Measurements from ENCODE around the gene SMCP. TPM values are rescaled to one million over a fixed set of nuclear protein-coding genes. Genes with fewer than 3 reads are reported as not detected.

Gene SMCP
- total and polyA plus RNA-seq, 4 donors: not detected

DNA sequence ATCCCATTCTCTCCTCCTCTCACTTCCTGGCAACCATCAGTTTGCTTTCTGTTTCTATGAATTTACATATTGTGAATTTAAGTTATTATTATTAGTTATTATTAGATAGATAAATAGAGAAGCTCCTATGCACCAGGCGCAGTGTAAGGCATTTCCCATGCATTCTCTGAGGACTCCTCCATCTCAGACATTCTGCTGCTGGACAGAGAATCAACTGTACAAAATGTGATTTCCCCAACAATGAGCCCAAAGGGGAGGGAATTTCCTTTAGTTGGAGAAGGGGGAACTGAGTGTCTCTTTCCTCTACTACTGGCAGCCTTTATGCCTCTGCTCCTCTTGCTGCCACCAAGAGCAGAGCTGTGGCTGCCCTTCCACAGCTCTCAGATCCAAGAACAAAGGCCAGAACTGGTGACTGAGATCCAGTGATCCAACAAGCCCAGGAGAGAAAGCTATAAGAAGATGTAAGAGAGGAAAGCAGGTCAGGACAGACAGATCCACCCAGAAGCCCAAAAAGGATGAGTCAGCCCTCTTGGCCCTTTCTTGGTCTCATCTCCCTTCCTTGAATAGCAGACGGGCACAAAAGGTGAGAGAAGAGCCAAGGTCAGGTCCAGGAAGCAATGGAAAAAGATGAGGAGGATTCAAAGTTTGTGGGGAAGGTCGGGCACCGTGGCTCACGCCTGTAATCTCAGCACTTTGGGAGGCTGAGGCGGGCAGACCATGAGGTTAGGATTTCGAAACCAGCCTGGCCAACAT is 26.7 kb downstream of the SMCP start:
- 83% methylated on average over 7 of the region's 7 CpGs for WGBS
- H3K4me1 ChIP-seq (ENCODE audit: control insufficient read depth in 4 of 4, insufficient read depth in 4 of 4, low read length in 3 of 4): no peaks in the 10 kb centered on the region
- no peak for TF ChIP-seq FOXA1 (IDR thresholded peaks at IDR 0.05)
- no peak for TF ChIP-seq HNF4A (conservative IDR thresholded peaks at IDR 0.05)
- no peak for TF ChIP-seq RXRA (IDR thresholded peaks at IDR 0.05)
- TF ChIP-seq HNF4G (IDR thresholded peaks at IDR 0.05): no peak
- no peak for TF ChIP-seq EGR1 (IDR thresholded peaks at IDR 0.05; ENCODE audit: low read depth in 2 of 2)
- TF ChIP-seq, protein P1, sequence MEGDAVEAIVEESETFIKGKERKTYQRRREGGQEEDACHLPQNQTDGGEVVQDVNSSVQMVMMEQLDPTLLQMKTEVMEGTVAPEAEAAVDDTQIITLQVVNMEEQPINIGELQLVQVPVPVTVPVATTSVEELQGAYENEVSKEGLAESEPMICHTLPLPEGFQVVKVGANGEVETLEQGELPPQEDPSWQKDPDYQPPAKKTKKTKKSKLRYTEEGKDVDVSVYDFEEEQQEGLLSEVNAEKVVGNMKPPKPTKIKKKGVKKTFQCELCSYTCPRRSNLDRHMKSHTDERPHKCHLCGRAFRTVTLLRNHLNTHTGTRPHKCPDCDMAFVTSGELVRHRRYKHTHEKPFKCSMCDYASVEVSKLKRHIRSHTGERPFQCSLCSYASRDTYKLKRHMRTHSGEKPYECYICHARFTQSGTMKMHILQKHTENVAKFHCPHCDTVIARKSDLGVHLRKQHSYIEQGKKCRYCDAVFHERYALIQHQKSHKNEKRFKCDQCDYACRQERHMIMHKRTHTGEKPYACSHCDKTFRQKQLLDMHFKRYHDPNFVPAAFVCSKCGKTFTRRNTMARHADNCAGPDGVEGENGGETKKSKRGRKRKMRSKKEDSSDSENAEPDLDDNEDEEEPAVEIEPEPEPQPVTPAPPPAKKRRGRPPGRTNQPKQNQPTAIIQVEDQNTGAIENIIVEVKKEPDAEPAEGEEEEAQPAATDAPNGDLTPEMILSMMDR (IDR thresholded peaks at IDR 0.05; ENCODE audit: low read depth, low read length, missing input control): no peak
- TF ChIP-seq, protein P2, sequence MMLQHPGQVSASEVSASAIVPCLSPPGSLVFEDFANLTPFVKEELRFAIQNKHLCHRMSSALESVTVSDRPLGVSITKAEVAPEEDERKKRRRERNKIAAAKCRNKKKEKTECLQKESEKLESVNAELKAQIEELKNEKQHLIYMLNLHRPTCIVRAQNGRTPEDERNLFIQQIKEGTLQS (IDR thresholded peaks at IDR 0.05): no peak
- no peak for TF ChIP-seq JUND (IDR thresholded peaks at IDR 0.05)
- TF ChIP-seq, protein P3, sequence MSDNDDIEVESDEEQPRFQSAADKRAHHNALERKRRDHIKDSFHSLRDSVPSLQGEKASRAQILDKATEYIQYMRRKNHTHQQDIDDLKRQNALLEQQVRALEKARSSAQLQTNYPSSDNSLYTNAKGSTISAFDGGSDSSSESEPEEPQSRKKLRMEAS (IDR thresholded peaks at IDR 0.05): no peak
- H3K4me3 ChIP-seq (ENCODE audit: low read depth in 1 of 3, low read length in 3 of 3): no peak overlapping the region
- no peak overlapping the region for H3K27ac ChIP-seq (ENCODE audit: low read depth in 1 of 2, low read length in 2 of 2)
- no peaks in the 10 kb centered on the region for H3K27me3 ChIP-seq (ENCODE audit: control insufficient read depth in 4 of 4, insufficient read depth in 4 of 4, low read length in 3 of 4)
- H3K36me3 ChIP-seq (ENCODE audit: control insufficient read depth in 4 of 4, insufficient read depth in 3 of 4, low read depth in 1 of 4, low read length in 3 of 4): no peaks in the 10 kb centered on the region
- no peak for DNase-seq (ENCODE audit: low spot score)
- no peak overlapping the region for H3K9ac ChIP-seq (ENCODE audit: low read depth in 1 of 2, low read length in 2 of 2)
- no peaks in the 10 kb centered on the region for H3K9me3 ChIP-seq (ENCODE audit: control insufficient read depth in 4 of 4, low read length in 3 of 4)

DNA sequence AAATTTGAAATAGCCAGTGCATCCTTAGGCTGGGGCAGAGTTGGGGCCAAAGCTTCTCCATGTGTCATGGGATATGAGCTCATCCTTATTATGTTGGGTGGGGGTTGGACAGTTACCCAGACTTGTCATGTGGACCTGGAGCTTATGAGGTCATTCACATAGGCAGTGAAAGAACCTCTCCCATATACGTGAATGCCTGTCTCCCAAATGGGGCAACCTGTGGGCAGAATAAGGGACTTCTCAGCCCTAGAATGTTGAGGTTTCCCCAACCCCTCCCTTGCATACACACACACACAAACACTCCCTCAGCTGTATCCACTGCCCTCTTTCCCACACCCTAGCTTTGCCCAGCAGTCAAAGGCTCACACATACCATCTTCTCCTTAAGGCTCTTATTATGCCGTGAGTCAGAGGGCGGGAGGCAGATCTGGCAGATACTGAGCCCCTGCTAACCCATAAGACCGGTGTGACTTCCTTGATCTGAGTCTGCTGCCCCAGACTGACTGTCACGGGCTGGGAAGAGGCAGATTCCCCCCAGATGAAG is 28.0 kb downstream of the SMCP start:
- no peak overlapping the region for H3K27ac ChIP-seq (ENCODE audit: low read depth in 1 of 2, low read length in 2 of 2)
- no peaks in the 10 kb centered on the region for H3K36me3 ChIP-seq (ENCODE audit: control insufficient read depth in 4 of 4, insufficient read depth in 3 of 4, low read depth in 1 of 4, low read length in 3 of 4)
- H3K27me3 ChIP-seq (ENCODE audit: control insufficient read depth in 4 of 4, insufficient read depth in 4 of 4, low read length in 3 of 4): no peaks in the 10 kb centered on the region
- H3K9ac ChIP-seq (ENCODE audit: low read depth in 1 of 2, low read length in 2 of 2): no peak overlapping the region
- DNase-seq (ENCODE audit: low spot score): no peak
- no peaks in the 10 kb centered on the region for H3K4me1 ChIP-seq (ENCODE audit: control insufficient read depth in 4 of 4, insufficient read depth in 4 of 4, low read length in 3 of 4)
- no peak overlapping the region for H3K4me3 ChIP-seq (ENCODE audit: low read depth in 1 of 3, low read length in 3 of 3)
- H3K9me3 ChIP-seq (ENCODE audit: control insufficient read depth in 4 of 4, low read length in 3 of 4): no peaks in the 10 kb centered on the region
- TF ChIP-seq HNF4A (conservative IDR thresholded peaks at IDR 0.05): no peak
- no peak for TF ChIP-seq JUND (IDR thresholded peaks at IDR 0.05)
- no peak for TF ChIP-seq RAD21 (IDR thresholded peaks at IDR 0.05)
- TF ChIP-seq FOXA2 (IDR thresholded peaks at IDR 0.05): no peak
- TF ChIP-seq EGR1 (IDR thresholded peaks at IDR 0.05; ENCODE audit: low read depth in 2 of 2): no peak
- no peak for TF ChIP-seq SP1 (IDR thresholded peaks at IDR 0.05)
- TF ChIP-seq, protein P3 (IDR thresholded peaks at IDR 0.05): no peak
- no peak for TF ChIP-seq NR2F2 (IDR thresholded peaks at IDR 0.05)
- no peak for TF ChIP-seq GABPA (IDR thresholded peaks at IDR 0.05 in 1 of 2, conservative IDR thresholded peaks at IDR 0.05 in 1 of 2)
- TF ChIP-seq, protein P2 (IDR thresholded peaks at IDR 0.05): no peak
- no peak for TF ChIP-seq FOXA1 (IDR thresholded peaks at IDR 0.05)
- TF ChIP-seq TAF1 (conservative IDR thresholded peaks at IDR 0.05): no peak
- TF ChIP-seq HNF4G (IDR thresholded peaks at IDR 0.05): no peak
- no peak for TF ChIP-seq RXRA (IDR thresholded peaks at IDR 0.05)
- TF ChIP-seq, protein P4, sequence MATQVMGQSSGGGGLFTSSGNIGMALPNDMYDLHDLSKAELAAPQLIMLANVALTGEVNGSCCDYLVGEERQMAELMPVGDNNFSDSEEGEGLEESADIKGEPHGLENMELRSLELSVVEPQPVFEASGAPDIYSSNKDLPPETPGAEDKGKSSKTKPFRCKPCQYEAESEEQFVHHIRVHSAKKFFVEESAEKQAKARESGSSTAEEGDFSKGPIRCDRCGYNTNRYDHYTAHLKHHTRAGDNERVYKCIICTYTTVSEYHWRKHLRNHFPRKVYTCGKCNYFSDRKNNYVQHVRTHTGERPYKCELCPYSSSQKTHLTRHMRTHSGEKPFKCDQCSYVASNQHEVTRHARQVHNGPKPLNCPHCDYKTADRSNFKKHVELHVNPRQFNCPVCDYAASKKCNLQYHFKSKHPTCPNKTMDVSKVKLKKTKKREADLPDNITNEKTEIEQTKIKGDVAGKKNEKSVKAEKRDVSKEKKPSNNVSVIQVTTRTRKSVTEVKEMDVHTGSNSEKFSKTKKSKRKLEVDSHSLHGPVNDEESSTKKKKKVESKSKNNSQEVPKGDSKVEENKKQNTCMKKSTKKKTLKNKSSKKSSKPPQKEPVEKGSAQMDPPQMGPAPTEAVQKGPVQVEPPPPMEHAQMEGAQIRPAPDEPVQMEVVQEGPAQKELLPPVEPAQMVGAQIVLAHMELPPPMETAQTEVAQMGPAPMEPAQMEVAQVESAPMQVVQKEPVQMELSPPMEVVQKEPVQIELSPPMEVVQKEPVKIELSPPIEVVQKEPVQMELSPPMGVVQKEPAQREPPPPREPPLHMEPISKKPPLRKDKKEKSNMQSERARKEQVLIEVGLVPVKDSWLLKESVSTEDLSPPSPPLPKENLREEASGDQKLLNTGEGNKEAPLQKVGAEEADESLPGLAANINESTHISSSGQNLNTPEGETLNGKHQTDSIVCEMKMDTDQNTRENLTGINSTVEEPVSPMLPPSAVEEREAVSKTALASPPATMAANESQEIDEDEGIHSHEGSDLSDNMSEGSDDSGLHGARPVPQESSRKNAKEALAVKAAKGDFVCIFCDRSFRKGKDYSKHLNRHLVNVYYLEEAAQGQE (IDR thresholded peaks at IDR 0.05): no peak
- TF ChIP-seq, protein P1 (IDR thresholded peaks at IDR 0.05; ENCODE audit: low read depth, low read length, missing input control): no peak
- no peak for TF ChIP-seq YY1 (IDR thresholded peaks at IDR 0.05)
- TF ChIP-seq, protein P5, sequence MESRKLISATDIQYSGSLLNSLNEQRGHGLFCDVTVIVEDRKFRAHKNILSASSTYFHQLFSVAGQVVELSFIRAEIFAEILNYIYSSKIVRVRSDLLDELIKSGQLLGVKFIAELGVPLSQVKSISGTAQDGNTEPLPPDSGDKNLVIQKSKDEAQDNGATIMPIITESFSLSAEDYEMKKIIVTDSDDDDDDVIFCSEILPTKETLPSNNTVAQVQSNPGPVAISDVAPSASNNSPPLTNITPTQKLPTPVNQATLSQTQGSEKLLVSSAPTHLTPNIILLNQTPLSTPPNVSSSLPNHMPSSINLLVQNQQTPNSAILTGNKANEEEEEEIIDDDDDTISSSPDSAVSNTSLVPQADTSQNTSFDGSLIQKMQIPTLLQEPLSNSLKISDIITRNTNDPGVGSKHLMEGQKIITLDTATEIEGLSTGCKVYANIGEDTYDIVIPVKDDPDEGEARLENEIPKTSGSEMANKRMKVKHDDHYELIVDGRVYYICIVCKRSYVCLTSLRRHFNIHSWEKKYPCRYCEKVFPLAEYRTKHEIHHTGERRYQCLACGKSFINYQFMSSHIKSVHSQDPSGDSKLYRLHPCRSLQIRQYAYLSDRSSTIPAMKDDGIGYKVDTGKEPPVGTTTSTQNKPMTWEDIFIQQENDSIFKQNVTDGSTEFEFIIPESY (IDR thresholded peaks at IDR 0.05): no peak
- WGBS: 55% methylated on average over 5 of the region's 5 CpGs

All from liver (tissue), 9 donors.